ENCODE data around the gene MVB12B.

DNA sequence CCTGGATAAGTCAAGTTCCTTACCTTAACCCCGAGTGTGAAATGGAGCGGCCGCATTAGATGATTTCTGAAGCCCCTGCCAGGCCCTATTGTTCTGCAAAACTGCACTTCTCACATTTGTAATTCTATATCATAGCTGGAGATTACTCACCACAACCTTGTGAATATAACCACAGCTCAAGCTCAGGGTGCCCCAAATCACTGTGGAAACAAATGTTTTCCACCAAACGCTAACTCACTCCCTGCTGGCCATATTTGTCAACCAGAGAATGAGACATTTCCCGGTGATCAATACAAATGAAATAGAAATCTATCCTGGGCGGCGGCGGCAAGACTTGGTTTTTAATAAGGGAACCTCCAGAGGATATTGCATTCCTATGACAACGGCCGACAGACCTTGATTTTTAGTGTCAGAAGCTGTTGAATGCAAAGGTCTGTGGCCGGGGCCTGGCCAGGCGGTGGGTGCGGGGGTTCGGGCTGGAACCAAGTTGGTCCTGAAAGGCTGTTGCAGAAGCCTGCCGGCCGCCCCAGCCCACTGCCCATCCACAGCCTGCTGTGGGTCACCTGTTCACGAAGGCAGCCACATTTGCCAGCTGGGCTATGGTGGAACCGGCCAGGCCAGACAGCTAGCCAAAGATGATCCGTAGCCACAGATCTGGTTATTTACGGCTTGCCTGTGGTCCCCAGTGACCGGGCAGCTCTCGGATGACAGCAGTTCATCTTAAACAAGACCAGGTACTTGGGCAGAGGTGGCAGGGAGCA is 193.2 kb downstream of the MVB12B start:
- TF ChIP-seq, protein P1, sequence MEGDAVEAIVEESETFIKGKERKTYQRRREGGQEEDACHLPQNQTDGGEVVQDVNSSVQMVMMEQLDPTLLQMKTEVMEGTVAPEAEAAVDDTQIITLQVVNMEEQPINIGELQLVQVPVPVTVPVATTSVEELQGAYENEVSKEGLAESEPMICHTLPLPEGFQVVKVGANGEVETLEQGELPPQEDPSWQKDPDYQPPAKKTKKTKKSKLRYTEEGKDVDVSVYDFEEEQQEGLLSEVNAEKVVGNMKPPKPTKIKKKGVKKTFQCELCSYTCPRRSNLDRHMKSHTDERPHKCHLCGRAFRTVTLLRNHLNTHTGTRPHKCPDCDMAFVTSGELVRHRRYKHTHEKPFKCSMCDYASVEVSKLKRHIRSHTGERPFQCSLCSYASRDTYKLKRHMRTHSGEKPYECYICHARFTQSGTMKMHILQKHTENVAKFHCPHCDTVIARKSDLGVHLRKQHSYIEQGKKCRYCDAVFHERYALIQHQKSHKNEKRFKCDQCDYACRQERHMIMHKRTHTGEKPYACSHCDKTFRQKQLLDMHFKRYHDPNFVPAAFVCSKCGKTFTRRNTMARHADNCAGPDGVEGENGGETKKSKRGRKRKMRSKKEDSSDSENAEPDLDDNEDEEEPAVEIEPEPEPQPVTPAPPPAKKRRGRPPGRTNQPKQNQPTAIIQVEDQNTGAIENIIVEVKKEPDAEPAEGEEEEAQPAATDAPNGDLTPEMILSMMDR (conservative IDR thresholded peaks at IDR 0.05 in 1 of 2, IDR thresholded peaks at IDR 0.05 in 1 of 2; ENCODE audit: extremely low read depth in 1 of 2, insufficient read depth in 1 of 2, low read depth in 1 of 2, low read length in 2 of 2), result no peak
- no peak for TF ChIP-seq EZH2 (IDR thresholded peaks at IDR 0.05; ENCODE audit: borderline replicate concordance, low read length)
